Germinal center (tissue), 1 donor: ENCODE measurements around the gene PCDH9.
A peak's percentile ranks its signal among the peaks of the same experiment; 100 is the strongest.

Experiments used
- DNase-seq: peaks from one replicate; pipeline ENCODE4 v3.0.0; 2012; ENCODE audit warnings: mixed read lengths, low spot score

PCDH9 gene

DNA sequence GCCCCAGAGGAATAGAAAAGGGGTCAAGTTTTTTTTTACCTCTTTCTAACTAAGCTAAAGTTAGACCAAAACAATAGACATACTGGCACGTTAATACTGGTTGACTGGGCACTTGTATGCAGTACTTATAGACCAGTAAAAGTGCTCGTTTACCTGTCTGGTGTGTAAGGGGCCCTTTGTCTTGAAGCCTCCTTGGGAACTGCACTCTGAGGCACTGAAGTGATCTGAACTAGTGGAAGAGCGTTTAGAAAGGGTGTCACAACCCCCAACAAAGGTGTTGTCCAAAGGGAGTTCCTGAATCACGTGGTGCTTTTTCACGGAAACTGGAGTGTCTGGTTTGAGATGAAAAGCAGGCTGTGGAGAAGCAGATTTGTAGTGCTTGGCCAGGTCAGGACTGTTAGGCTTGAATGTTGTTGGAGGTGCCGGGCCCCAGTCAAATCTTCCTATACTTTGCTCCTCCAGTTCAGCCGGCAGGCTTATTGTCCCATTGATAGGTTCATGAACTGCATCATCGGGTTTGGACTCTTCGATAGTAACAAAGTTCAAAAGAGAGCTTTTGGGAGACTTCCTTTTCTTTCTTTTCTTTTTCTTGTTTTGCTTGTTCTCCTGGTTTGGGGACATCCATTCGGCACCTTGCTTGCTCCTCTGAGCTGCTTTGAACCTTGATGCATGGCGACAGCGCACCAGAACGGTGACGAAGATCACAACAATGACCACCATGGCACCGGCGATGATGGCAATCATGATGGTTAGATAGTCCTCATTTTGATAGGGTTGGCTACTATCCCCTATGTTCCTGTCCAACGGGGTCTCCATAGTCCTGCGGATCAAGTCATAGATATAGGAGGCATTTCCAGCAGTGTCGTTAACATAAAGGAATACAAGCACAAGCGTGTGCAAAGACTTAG lies 4.6 kb downstream of the PCDH9 start:
- no peak for DNase-seq

DNA sequence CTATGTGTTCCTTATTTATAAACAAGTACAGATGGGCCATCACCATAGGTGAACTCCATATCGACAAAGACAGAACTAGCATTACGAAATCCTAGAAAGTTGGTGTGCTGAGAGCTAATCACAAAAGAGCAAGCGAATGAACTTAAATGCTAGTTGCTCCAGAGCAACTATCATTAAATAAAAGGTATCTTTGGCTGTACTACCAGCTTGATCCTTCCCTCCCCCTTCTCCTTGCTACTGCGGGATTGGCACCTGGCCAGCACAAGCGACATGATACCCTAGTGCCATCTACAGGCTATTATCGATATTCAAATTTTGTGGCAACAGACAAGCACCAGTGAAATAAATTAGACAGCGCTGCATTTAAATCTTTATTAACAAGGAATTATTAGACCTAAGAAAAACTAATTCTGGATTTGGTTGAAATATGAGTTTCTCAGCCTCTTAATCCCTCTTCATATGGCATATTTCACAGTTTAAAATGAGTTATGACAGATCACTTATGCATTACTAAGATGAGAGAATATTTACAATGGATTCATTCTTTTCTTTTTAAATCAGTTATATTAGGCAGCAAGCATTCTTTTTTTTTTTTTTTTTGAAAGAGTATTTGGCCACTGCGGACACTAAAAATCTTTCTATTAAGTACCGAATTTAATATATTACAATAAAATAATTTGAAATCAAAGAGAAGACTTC lies 5.8 kb downstream of the PCDH9 start:
- DNase-seq, result peak; percentile 11

DNA sequence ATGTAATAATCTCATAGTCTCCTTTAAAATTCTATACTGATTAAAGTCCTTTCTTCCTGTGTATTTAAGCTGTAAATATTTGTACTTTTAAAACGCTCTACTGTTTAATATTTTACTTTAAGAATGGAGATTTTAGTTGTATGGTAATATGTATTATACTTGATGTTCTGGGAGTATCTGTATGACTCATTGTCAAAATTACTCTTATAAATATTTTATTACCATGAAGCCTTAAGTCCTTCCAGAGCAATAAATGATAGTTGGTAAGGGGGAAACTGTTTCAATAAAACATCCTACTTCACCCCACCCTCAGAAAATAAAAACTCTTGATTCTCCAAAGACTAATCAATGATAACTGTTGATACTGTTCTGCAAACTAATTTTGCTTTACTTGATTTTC lies 6.4 kb downstream of the PCDH9 start:
- no peak for DNase-seq

DNA sequence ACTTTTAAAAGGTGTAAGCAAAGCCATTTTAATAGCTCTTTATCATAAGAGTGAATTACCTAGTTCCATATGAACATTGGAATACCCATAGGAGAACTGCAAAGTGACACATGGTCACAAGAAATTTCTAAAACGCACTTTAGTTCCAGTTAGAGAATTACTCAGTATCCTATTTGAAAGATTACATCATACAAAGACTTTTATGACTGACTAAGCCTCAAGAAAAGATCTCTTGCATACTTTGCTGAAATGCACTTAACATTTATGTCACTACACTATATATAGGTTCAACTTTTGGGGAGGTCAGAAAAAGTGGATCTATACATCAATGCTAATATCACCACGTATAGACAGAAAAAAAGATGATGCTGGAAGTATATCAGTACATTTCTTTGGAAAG lies 7.1 kb downstream of the PCDH9 start:
- no peak for DNase-seq

DNA sequence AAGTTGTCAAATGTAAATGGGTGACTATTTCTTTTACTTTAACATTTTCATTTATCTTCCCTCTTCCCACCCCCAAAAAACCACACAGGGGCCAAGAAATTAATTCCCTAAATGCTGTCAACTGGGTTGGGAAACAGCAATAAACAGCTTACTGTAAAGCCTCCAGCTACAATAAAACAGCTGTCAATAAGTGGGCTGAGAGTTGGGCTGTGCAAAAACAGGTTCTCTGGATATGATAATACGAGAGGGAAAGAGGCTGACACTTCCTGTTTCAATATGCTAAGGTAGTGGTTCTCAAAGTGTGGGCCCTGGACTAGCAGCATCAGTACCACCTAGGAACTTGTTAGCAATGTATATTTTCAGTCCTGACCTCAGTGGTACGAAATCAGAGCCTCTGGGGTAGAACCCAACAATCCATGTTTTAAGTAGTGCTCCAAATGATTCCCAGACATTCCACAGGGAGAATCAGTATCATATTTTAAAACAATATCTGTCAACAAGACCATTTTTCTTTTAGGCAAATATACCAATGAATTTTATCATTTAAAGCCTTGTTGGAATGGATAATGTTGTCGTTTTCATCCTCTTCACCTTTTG lies 8.4 kb downstream of the PCDH9 start:
- no peak for DNase-seq

DNA sequence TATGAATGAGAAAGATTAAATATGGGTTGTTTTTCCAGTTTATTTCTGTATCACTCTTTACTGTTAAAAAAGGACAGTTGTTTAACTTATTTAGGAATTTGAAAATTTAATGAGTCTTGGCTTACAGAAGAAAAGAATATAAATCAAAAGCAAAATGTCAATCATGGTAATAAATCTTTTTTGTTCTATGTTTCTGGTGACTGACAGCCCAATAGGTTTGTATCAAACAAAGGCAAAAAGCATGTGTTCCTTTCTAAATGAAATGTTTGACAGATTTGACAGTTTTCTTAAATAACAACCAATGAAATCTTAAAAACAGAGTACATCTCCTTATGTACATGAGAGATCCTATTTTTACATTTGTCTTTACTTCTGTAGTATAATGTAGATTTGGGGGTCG lies 11.0 kb downstream of the PCDH9 start:
- DNase-seq, result no peak

DNA sequence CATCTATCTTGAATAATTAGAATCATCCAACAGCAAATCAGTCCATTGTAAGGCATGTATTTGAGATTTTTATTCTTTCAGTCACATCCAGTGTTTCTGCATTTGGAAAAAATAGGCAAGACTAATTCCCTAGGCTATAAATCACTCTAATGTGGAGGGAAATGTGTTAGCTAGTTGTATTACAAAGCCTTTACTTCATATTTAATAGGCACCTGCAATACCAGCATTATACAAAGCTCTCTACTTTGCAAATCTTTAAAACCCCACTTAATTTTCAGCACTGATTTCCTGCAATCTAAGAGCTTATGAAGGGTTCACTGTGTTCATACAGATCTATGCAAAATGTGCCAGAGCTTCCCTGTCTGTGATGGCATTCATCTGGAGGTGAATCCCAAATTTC lies 12.3 kb downstream of the PCDH9 start:
- DNase-seq, result no peak

DNA sequence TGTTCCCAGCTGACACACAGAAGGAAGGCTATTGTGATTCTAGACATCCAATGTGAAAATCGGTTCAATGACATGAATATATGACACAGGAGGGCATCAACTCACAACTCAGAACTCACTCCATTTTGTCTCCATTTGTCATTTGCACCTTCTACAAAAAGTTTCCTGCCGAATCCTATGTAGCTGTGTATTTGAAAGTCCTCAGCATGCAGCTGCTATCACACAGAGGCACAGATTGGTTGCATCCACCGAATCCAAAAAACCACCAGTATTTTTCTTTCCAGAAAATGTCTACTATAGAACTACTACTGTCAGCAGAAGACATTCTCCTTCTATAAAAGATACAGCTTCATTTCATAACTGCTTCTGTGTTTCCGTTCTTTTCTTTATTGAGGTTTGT lies 13.3 kb downstream of the PCDH9 start:
- no peak for DNase-seq

DNA sequence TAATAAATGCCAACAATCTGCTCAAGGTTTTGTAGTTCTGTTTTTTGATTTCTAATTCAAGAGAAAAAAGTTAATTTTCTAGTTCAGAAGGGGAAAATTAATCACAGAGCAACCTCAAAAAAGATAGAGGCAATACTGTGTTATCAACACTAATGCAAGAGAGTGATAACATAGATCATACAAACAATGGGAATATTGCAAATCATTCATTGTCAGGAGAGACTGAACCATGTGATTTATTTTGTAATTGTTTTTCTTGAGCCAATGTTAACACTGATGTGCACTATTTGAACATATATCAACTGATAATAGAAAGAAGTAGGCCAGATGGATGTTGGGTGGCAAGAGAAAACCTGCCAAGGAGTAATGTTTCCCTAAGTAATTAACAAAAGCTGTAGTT lies 19.9 kb downstream of the PCDH9 start:
- DNase-seq, result no peak

DNA sequence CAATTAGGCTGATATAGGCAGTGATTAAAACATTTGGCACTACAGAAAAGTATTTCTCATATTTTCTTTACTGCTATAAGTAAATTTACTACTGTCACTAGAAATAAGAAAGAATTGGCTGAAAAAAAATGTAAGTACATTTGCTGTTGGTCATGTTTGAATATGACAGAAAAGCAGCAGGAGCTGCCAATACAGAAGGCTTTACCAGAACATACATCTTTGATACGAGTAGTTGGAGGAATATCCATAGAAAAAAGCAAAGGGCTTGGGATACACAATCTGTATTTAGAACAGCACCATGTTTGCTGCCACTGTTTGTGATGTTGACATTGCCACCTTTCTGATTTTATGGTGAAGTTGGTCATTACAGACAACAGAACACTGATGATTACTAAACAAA lies 21.6 kb downstream of the PCDH9 start:
- no peak for DNase-seq

DNA sequence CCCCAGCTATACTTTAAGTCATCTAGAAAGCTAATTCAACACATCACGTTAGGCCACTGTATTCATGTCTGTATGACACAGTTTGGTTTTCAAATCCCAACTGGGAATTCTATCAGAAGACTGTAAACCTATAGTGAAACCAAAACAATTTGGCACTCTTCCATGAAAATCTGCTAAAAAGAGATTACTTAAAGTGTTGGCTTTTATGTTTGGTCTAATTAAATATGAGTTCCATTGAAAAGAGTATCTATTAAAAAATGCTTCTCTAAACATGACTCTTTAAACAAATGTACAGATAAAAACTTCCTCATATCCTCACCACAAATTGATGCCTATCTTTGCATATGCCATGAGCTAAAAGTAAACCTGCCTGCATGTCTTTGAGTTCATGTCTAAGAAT lies 25.4 kb downstream of the PCDH9 start:
- DNase-seq, result no peak

DNA sequence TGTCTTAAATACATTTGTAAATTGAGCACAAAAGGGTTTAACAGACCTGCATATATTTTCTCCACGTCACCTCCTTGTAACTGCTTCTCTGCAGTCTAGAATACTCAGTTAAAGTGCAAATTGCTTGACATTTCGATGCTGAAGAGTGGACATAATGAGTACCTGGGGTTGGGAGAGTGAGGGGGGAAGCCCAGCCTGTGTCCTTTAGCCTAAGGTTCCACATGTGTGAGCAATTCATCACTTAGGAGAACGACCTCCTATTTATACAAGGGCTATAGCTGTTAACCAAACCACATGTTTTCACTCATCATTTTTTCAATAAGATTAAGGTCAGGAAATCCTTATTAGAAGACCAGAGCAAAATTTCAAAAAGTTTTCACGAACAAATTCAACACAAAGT lies 29.5 kb downstream of the PCDH9 start:
- DNase-seq, result no peak

DNA sequence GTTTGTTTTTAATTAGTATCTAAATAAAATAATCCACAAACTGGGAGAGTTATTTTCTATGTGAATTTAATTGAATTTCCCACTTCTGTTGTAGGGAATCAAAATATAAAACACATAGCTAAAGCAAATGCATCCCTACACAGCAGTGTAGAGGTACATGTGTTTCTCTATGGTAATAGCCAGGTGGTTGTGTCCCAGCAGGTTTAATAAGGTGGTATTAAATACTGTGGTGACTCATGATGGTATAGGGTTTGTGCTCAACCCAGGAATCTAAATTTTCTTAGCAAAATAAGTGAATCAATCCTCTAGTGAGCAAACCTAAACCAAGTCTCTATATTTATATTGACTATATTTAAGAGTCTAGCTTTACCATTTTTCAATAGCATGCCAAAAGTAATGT lies 30.0 kb downstream of the PCDH9 start:
- DNase-seq, result no peak

DNA sequence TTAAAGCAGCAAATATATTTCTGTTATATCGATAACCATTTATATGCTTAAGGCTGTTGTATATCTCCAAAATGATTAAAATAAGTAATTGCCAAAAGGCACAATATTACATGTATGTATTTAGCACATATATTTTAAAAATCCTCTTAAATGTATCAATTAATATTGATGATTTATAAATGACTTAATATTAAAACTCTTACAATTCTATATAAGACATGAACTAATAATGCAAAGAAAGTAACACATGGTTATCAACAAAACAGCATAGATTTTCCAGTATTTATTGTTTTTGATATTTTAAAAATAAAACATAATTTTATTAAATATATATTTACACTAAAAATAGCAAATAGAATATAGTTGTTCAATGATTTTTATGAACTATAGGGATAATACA lies 32.4 kb downstream of the PCDH9 start:
- DNase-seq, result no peak

DNA sequence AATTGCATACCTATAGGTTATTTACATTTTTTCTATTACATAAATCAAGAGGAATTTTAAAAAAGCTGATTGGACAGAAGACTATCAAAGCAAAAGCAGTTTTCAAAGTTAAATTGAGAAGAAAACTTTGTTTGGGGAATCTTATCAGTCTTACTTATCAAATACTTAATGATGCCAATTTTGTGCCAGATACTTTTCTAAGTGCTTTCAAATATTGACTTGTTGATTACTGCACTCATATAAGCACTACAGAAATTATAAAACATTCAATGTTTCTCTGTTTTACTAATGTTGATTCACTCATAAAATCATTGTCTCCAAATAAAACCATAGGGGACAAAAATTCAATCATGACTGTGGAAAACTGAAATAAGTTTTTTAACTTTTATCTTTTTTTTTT lies 36.2 kb downstream of the PCDH9 start:
- no peak for DNase-seq

DNA sequence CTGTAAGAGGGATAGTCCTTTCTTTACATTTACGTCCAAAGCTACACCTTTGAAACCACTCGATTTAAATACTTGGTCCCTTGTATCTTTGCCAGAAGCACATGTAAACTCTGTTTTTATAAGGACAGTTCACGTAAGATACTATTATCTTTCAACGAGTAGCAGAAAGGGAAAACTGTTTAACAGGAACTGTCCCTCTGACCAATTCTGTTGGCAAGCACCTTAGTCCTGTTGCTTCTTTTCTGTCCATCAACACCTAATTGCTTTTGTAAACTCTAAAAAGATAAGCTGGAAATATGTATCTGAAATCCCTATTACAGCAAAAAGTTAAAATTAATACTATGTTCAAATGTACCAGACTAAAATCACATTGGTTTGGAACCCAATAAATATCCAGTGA lies 37.4 kb downstream of the PCDH9 start:
- no peak for DNase-seq

DNA sequence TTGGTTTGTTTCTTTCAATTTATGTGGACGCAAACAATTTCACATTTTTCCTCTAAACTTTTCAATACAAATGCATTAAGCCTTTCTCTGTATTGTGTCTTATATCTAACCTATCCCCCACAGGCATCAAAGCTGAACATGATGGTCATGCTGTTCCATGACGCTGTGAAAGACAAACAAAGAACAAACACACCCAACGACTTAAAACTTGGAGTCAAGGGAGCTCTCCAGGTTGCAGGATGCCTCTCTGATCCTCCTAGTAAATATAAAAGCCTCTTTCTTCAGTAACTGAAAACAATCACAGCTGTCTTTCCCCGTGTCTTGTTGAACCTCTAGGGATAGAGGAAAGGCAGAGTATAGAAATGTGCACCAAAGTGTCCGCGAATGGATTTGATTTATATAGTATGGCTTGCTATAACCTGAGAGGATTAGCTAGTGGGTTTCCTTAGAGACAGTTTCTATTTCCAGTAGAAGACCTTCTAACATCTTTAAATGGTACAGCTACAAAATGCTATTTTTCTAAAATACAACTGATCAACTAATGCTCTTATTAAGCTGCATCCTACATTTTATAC lies 43.1 kb downstream of the PCDH9 start:
- no peak for DNase-seq

DNA sequence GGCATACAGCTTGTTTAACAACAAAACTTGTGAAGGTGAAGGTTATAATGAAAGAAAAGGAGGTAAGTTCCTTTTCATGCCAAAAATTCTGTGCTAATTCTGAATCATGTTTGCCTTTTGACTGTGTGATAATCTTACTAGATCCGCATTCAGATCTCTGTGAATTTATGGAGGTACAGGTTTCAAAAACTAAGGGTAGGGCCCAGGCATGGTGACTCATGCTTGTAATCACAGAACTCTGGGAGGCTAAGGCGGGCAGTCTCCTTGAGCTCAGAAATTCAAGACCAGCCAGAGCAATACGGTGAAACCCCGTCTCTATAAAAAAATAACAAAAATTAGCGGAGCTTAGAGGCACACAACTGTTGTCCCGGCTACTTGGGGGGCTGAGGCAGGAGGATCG lies 45.9 kb downstream of the PCDH9 start:
- DNase-seq, result no peak

DNA sequence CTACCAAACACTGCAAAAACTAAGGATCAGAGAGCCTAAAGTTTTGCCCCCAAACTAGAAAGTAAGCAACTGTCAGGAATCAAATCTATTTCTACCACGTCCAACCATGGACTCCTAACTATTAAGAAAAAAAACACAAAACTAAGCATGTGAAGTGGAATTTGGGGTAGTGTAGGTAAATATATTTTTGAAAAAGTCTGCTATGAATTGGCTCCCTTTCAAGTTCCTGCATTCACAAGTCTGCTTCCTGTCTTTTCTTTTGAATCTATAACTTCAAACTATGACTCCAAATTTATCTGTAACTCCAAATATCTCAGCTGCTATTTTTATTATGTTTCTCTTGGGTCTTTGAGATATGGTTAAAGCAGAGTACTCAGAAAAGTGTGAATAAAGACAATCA lies 47.0 kb downstream of the PCDH9 start:
- no peak for DNase-seq

DNA sequence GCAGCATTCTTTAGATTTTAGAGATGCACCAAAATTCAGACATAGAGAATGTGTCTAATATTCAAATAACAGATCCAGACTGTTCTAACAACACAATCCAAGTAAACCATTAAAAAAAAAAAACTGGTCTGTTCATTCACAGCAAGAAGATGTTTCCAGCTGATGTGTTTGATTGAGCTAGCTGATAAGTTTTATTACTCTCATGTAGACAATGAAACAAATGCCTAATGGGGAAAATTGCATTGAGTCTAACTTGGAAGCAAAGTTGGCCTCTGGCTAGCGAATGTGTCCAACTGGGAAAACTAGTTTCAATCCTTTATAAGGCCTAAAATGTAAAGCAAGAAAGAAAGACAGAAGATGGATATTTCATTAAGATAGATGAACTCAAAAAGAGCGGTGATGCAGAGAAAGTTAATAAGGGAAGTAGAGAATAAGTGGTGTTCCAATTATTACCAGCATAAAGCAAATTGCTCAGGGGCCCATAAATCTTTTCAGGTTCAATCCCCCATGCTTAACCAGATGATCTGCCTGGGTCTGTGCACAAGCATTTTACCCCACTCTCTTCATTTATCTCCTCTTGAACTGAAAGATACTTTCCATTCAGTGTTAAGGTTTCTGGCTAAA lies 54.2 kb downstream of the PCDH9 start:
- DNase-seq, result no peak

DNA sequence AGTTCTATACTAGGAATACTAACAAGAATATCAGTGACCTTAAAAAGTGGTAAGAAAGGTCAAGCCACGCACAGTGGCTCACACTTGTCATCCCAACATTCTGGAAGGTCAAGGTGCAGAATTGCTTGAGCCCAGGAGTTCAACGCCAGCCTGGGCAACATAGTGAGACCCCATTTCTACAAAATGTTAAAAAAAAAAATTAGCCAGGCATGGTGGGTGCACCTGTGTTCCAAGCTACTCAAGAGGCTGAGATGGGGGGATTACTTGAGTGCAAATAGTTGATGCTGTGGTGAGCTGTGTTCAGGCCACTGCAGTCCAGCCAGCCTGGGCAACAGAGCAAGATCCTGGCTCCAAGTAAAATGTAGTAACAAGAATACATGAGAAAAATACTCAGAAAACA lies 61.8 kb downstream of the PCDH9 start:
- DNase-seq, result no peak

DNA sequence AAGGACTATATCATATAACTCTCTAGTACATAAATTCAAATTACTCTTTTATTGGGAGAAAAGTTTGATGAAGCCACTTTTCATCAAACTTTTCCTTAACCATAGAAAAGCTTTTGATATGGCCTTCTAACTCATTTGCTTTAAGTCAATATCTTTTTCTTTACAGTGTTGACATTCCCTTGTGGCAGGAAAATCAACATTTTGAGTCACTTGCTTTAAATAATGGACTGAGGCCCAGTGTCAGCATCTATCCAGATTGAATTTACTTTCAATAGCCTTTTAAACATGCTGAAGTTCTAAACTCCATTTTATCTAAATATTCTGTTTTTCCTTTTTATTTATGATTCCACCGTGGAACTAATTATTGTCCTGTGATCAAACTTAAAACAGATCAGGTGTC lies 62.7 kb downstream of the PCDH9 start:
- DNase-seq, result no peak

DNA sequence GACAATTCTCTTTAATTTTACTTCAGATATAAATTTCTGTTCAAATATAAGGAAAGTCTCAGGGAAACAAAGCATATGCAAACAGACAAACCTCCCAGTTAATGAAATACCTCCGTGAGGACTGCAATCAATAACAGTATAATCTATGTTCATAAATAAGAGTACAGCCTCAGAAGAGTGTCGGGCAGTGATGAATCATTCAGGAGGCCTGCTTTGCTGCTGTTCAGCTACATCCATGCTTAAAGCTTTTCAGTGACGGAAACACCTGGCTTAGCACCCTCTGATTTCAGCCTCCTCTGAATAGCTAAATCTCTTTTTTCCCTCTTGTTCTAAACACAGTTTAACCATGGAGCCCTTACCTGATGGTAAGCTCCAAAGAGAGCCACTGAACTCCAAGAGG lies 69.0 kb downstream of the PCDH9 start:
- no peak for DNase-seq
